CD4-positive, alpha-beta T cell treated with Interleukin-2 at 100 ng/mL for 4 hours (primary cell): ENCODE results near the gene MPPE1.
"Not testable (repeated sequence)": the region's sequence is repeated elsewhere in the genome, so short reads cannot be mapped to it uniquely, and the experiment has no call there.

Experiments used
- DNase-seq: peaks from one replicate; pipeline ENCODE4 v3.0.0-alpha.2; 2020; ENCODE audit warnings: low spot score

Gene MPPE1, protein sequence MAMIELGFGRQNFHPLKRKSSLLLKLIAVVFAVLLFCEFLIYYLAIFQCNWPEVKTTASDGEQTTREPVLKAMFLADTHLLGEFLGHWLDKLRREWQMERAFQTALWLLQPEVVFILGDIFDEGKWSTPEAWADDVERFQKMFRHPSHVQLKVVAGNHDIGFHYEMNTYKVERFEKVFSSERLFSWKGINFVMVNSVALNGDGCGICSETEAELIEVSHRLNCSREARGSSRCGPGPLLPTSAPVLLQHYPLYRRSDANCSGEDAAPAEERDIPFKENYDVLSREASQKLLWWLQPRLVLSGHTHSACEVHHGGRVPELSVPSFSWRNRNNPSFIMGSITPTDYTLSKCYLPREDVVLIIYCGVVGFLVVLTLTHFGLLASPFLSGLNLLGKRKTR

GRCh38 chr18:11908182-11909060 is at the start of gene MPPE1:
TSS of gene MPPE1 (minus strand) at chr18:11908317. CDS start at chr18:11897264, 11,053 bp downstream.
- DNase-seq, result peak; percentile 83

- DNase-seq, result no peak
Observed at GRCh38 chr18:11957636-11958035, 49.5 kb upstream of the MPPE1 start.

DNA sequence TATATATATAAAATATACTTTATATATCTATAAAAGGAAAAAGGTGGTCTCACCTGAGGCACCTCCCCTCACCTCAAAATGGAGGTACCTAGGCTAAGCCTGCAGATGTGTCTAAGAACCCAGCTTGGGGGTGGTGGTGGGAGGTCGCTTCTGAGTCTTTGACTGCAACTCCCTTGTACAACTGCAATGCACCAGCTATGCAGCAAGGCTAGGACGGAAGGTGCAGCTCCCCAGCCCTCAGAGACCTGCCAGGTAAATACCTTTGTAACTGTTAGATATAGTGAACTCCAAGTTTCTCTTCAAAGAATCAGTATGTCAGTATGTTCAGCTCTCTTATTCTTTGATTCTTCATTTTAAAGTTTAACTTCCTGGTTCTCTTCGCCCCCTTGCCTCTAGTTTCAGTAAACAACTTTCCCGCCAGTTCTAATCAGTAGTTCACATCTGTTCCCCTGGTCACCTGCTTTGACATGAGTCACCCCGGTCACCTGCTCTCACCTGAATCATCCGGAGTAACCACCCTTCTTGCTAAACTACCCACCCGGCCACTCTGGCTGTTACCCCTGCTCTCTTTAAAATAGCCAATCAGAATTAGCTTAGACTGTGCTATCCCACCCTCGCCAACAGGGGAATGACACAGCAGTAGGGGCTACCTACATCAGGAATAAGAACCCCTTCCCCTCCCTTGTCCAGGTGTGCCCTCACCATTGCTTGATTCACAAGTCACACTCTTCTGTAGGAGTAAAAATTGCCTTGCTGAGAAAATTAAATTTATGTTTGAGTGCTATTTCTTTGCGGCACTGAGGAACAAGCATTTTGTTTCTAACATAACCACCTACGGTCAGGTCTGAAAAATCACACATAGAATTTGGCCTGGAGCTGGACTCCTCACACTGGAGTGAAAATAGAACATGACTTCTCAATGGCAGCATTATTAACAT is 48.5 kb upstream of the MPPE1 start:
- no peak for DNase-seq

DNA sequence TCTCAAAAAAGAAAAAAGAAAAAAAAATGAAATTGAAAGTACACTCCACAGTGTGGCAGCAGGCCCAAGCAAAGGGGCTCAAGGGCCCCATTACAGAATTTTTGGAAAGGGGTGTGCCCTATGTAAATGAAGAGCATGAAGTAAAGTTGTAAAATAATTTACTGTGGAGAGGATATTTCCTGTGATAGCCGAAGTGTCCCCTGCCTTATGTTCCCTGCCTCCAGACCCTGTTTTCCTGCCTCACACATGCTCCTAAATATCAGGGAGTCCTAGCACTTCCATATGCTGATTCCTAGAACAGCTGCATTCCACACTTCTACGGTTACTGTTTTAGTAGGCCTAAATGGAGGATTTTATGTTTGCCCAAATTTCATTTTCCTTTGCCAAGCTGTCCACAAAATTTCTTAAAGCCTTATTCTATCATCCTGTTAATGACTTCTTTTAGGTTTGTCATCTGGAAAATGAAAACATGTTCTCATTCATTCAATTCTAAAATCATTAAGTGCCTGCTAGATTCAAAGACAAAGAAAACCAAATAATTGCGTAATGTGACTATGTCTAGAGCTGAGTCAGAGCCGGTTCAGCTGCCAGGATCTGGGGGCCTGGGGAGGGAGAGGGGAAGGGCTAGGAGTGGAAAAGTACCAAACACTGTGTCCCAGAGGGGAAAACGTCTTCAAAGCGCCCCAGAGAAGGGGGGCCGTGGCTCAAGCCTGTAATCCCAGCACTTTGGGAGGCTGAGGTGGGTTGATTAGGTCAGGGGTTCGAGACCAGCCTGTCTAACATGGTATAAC is 47.3 kb upstream of the MPPE1 start:
- DNase-seq, result no peak

DNA sequence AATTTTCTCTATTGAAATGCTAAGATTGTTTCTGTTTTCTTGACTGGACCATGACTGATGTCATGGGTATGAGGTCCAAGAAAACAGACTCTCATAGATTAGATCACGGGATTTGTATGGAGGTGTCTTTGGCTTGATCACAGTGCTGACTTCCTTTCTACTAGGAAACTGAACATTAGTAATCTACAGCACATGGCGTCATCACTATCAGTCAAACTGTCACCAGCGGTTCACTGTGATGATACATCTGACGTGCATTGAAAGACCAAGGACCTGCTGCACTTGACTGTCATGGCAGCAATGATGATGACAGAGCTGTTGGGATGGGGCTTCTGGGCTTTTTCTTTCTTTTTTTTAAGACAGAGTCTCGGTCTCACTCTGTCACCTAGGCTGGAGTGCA is 45.0 kb upstream of the MPPE1 start:
- DNase-seq, result no peak

- DNase-seq, result no peak
Observed at GRCh38 chr18:11951390-11951851, 43.3 kb upstream of the MPPE1 start.

DNA sequence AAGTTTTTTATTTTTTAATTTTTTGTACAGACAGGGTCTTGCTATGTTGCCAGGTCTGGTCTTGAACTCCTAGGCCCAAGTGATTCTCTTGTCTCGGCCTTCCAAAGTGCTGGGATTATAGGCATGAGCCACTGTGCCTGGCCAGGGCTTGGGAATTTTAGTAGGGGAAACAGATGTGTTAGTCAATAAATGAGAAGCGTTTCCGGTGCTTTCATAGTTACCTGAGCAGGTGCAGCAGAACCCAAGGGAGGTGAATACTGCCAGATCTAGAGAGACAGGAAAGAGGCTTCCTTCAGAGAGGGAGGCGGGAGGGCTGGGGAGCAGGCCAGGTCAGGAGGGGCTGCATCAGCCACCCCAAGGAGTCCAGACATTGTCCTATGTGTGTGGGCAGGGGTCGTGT is 42.7 kb upstream of the MPPE1 start:
- no peak for DNase-seq

GRCh38 chr18:11948852-11949523 is 40.9 kb upstream of the MPPE1 start:
- DNase-seq, result no peak

- peak; percentile 73 for DNase-seq
Observed at GRCh38 chr18:11947214-11948191, 39.4 kb upstream of the MPPE1 start.

DNA sequence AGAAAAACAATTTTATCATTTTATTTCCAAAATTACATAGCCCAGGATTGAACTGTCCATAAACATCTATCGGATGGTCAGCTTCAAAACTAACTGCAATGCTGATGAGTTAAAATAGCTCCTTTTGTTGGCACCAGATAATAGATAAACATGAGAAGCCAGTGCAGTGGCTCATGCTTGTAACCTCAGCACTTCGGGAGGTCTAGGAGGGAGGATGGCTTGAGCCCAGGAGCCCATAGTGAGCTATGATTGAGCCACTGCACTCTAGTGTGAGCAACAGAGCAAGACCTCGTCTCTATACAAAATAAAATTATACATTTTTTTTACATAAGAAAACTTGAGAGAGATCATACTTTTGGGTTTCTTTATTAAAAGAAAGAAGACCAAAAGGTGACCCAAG is 38.6 kb upstream of the MPPE1 start:
- no peak for DNase-seq

DNA sequence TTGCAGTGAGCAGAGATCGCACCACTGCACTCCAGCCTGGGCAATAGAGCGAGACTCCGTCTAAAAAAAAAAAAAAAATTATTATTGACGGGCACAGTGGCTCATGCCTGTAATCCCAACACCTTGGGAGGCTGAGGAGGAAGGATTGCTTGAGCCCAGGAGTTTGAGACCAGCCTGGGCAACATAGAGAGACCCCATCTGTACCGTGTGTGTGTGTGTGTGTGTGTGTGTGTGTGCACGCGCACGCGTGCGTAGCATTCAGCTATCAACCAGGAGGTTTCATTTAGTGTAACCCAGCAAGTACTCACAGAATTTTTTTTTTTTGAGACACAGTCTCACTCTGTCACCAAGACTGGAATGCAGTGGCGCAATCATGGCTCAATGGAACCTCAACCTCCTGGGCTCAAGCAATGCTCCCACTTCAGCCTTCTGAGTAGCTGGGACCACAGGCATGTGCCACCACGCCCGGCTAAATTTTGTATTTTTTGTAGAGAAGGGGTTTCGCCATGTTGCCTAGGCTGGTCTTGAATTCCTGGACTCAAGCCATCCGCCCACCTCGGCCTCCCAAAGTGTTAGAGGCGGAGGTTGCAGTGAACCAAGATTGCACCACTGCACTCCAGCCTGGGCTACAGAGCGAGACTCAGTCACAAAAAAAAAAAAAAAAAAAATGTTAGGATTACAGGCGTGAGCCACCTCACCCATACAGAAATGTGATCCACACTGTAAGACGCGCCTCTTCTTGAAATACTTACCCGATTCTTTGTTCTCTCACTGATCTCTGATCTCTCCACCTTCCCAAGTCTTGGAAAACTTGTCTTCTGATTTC is 37.9 kb upstream of the MPPE1 start:
- DNase-seq, result not testable (repeated sequence)

GRCh38 chr18:11944786-11945185 is 36.7 kb upstream of the MPPE1 start:
- no peak for DNase-seq

DNA sequence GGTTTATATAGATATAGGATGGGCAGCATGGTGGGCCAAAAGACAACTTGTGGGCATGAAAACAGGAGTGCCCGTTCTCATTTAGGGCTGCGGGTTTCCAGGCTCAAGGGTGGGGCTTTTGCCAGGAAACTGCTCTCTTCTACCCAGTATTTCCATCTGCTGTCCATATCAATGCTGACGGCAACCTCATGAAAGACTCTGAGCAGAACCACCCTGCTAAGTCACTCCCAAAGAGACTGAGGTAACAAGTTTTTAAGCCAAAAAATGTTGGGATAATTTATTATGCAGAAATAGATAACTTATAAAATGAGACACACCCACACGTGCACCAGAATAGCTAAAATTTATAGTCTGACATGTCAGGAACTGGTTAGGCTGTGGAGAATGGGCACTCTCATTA is 36.1 kb upstream of the MPPE1 start:
- no peak for DNase-seq

DNA sequence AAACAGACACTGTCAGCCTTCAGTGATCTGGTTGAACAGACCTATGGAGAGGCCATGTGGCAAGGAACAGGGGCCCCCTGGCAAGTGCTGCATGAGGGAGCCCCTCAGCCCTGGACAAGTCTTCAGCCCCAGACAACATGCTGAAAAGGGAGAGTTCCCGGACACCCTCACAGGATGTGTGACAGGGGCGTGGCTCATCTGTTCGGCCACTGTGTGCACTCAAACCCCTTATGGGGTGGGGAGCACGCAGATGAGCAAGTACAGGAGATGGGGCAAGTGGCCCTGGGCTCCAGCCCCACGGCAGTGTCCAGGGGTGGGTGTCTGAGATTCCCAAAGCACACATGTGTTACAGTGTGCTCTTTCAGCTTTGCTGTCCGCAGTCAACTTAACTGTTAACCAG is 35.4 kb upstream of the MPPE1 start:
- DNase-seq, result no peak

GRCh38 chr18:11940956-11941355 is 32.8 kb upstream of the MPPE1 start:
- DNase-seq, result no peak

DNA sequence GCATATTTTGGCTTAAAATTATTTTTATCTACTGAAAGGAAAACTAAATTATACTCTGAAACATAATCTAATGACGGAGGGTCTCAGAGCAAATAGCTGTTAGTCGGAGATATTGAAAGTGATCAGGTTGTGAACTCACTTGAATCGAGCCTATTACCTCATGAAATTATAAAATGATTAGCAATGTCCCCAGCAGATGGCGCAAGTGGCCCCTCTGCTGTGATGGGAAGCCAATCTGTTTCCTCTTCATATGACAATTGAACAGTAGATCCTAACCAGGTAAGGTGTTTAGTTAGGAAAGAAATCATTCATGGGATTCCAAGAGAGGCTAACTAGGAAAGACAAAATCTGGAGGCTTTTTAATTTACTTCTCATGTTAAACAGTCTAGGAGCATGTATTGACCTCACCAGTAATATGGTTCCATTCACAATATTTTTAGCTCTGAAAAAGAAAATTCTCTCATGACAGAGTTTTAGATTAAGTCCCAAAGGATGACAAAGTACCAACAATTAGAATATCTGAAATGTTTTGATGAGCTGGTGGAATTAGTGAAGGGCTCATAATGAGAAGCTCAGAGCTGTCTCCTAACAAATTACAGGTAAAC is 29.9 kb upstream of the MPPE1 start:
- peak; percentile 82 for DNase-seq

- DNase-seq, result no peak
Observed at GRCh38 chr18:11932393-11932792, 24.3 kb upstream of the MPPE1 start.

DNA sequence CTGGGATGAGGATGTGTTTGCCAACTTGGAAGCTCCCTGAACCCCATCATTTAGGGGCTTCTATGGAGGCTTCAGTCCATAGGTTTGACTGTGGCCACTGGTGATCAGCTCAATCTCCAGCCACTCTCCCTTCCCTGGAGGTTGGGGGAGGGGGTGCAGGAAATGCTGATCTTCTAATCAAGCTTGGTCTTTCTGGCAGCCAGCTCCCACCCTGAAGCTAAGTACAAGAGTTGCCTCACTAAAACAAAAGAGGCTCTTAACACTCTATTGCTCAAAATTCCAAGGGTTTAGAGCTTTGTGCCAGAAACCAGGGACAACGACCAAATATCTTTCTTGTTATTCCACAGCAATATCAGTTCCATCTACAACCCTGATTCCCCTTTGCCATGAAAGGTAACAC is 19.4 kb upstream of the MPPE1 start:
- no peak for DNase-seq
